PC-9 (cell line): ENCODE data around the gene ZNF268.

Source experiments
- EZH2 ChIP-seq: fragments of 200-600 bp; sonication (generic); IDR thresholded peaks from 2 replicates; pipeline ENCODE4 v1.8.0; 2017; ENCODE audit warnings: antibody characterized with exemption, low read depth
- TF ChIP-seq, protein P1 (sequence below): fragments of 200-600 bp; sonication (generic); conservative IDR thresholded peaks from 2 replicates; pipeline ENCODE4 v1.6.1; 2017; ENCODE audit warnings: mixed run types, antibody characterized with exemption, mild to moderate bottlenecking, moderate library complexity

GRCh38 chr12:133225527-133225926, 44.2 kb downstream of the ZNF268 start:
- TF ChIP-seq EZH2 = no peak
- TF ChIP-seq, protein P1, sequence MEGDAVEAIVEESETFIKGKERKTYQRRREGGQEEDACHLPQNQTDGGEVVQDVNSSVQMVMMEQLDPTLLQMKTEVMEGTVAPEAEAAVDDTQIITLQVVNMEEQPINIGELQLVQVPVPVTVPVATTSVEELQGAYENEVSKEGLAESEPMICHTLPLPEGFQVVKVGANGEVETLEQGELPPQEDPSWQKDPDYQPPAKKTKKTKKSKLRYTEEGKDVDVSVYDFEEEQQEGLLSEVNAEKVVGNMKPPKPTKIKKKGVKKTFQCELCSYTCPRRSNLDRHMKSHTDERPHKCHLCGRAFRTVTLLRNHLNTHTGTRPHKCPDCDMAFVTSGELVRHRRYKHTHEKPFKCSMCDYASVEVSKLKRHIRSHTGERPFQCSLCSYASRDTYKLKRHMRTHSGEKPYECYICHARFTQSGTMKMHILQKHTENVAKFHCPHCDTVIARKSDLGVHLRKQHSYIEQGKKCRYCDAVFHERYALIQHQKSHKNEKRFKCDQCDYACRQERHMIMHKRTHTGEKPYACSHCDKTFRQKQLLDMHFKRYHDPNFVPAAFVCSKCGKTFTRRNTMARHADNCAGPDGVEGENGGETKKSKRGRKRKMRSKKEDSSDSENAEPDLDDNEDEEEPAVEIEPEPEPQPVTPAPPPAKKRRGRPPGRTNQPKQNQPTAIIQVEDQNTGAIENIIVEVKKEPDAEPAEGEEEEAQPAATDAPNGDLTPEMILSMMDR = no peak
